HG03520 (cell line): ENCODE results near the gene SEPTIN7.

Experiments
- ATAC-seq: cut with Tn5 transposase; IDR thresholded peaks from one replicate; pipeline ENCODE4 v1.9.1; 2021; ENCODE audit warnings: mild to moderate bottlenecking, moderate library complexity; ENCODE audit not compliant: unreplicated experiment

The SEPTIN7 gene

DNA sequence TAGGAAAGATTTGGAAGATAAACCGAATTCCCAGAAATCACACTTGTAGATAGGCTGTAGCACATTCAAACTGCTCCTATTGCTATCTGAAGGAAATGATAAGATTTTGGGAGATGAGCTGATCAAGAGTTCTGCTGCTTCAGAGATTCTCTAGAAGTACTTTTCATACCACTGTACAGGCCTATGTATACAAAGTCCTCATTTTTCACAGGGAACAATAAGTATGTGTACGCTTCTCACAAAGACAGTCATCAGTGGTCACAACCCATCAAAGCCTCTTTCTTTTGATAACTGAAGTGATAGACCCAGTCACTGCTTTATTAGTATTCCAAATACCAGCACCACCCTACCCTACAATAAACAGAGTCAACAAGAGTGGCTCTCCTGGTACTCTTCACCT is 15.6 kb upstream of the SEPTIN7 start:
- ATAC-seq, result no peak

DNA sequence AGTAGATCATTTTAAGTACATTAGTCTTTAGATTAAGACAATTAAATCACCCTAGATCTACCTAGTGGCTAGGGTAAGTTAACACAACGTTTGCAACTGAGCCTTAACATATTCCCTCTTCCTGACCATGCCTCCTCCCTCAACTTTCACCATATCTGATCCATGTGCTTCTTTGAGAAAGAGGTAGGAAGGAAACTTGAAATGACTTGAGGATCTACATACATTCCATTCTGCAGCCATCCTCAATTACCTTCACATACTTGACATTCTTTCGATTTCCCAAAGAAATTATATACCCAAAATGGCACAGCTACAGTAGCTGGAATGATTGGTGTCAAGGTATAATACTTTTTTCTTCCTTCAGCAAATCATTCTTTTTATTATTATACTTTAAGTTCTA is 12.9 kb upstream of the SEPTIN7 start:
- ATAC-seq, result no peak

DNA sequence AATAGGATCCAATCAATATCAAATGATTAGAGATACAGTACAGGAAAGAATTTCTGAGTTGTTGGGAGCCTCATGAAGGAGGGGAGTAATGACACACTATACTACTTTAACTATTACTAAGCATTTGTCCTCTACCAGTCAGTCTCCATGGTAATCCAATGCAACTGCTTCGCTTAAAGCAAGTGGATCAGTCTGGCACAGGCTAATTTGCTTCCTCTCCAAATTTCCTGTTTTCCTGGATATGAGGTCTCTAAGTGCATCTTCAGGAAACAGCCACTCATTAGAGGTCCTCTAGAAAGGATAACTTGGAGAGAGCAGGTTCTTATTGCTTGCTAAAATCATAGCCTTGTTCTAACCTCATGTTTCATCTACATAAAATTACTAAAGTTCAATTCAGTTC is 8.4 kb upstream of the SEPTIN7 start:
- no peak for ATAC-seq

DNA sequence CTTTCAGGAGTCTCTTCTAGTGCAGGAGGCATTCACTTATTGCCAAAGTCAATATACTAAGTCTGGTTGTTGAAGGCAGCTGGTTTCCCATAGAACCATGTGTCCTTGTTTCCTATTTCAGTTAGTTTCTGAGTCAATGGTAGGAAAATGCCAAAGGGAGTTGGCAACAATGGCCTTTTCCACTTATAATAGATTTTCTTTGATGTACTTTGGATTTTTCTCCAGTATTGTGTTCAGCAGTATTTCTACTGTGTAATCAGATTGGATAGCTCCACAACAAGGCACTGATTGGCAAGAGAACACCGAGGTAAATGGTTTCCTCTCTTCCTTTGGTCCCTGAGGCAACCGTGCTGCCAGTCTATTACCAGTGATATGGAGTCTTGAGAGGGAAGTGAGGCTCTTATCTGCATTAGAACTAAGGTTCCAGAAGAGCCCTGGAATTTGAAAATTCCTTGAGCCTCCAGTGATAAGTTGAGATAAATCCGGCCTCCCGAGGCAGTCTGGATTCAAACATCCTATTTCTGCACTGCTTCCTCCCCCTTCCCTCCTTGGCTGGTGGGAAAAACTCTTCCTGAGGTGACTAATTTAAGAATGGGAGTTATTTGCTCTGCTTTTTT is 7.9 kb upstream of the SEPTIN7 start:
- ATAC-seq, result no peak

DNA sequence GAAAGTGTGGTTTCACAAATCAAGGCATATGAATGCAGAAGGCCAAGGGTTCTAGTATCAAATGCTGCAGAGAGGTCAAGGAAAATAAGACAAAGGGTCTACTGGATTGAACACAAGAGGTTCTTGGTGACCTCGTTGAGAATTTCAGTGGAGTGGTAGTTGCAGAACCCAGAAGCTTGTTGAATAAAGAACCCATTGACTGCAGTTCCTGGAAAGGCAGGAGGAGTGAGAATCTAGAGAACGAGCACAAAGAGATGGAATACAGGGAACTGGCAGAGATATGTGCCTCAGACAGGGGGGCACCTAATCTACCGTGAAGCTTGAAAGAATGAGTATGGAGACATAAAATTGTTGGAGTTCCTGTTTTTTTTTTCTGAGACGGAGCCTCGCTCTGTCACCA is 3.5 kb upstream of the SEPTIN7 start:
- ATAC-seq, result no peak

DNA sequence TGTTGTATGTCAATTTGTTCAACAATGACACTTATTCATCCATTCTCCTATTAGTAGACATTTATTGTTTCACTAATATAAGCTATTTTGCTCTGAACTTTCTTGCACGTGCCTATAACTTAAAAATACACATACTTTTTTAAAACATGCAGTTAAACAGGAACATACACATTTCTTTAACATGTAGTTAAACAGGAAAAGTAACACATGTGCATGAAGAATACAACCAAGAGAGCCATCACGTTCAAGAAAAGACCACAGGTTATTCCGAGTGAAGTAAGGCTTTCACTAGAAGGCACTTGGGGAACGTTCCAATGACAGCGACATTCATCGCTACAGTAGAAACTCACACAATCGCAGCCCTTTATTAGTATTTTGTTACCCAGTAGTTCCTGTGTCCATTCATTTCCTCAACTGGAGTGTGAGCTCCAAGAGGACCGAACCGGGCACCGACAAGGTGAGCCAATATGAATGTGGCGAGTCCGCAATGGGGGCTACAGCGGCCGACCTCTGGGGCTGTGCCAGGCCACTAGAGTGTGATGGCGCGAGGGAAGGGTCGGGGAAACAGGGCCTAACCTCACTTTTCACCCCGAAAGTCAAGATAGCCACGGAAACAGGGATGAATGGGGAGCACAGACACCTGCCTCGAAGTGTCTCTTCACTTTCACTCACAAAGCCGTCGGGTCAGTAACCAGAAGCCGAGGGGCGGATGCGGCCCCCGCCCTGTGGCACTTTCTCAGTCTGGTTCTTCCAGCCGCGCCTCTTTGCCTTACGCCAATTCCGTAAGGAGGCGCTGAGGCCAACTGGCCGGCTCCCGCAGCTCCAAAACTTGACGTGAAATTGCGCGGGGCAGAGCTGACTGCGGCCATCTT is 775 bp upstream of the SEPTIN7 start:
- peak; percentile 38 for ATAC-seq

DNA sequence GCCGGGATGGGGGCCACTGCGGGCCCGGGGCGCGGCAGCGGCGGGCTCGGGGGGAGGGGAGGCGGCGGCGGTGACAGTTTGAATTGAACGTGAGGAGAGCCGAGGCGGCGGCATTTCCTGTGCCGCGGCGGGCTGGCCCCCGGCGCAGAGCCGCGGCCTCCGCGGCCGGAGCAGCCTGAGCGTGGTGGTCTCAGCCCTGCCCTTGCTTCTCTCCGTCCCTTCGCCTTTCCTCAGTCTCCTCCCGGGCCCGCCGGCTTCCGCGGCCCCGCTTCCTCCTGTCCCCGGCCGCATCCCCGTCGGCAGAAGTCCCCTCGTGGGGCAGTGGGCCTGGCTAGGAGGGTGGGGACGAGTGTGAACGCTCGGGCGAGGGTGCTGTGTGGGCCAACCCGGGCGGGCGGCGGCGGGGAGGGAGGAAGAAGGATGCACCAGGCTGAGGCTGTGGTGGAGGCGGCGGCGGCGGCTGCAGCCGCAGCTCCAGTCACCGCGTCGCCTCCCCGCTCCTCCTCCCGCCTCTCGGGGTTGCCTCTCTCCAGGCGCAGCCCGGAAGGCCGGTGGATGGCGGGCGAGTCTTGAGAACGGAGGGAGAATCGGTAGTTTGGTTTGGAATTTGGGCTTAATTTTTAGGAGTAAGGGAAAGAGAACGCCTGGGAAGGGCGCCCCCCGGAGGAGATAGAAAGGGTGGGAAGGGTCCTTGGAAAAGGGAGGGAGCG is 690 bp downstream of the SEPTIN7 start:
- peak; percentile 25 for ATAC-seq

DNA sequence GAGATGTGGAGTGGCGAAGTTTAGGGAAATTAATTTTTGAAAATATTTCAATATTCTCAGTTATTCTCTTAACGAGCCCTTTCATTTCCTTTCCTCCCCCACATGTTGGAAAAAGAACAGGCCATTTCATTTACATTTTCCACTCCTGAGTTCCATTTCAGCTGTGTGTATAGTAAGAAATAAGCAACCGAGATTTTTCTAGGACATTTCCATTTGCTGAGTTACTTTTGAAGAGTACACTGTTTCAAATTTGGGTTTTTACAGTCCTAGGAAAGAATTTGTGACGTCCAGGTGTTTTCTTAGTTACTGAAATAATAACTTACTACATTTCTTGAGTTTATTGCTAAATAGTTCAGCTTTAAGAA is 1.2 kb downstream of the SEPTIN7 start:
- ATAC-seq, result no peak

DNA sequence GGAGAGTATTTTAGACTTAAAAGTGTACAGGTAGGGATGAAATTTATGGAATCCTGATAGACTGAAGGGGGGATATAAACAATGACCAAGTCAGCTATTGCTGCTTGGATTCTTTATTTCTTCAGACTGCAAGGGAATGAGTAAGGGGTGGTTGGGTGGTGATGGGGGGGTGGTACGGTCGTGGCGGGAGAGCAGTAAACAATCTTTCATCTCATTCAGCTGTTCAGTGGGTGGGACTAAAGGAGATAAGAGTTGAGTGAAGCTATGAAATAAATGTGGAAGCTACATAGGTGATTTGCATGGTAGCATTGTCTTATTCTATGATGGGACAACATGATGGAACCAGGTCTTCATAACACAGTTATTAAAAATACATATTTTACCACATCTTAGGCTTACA is 1.8 kb downstream of the SEPTIN7 start:
- ATAC-seq, result no peak

DNA sequence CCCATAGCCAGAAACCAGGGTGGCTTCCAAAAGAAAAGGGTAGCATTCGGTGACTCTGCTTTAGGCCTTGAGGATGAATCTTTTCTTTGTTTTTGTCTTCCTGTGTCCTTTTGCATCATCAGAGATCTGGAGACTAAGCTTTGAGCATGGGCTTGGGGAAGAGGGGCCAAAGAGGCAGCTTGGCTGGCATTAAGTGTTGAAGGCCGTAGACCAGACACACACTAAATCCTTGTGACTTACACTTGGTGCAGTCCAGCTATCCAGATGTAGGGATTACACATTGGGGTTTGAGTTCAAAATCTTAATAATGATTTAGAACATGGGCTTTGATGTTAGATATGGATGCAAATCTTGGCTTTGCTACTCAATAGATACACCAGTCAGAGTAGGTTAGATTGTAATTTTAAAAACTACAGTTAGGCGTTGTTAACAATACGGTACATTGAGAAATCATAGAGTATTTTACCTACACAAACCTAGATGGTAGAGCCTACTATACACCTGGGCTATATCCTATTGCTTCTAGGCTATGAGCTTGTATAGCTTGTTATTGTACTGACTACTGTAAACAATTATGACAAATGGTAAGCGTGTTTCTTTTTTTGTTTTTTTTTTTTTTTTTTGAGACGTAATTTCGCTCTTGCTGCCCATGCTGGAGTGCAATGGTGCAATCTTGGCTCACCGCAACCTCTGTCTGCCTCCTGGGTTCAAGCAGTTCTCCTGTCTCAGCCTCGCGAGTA is 3.5 kb downstream of the SEPTIN7 start:
- no peak for ATAC-seq

DNA sequence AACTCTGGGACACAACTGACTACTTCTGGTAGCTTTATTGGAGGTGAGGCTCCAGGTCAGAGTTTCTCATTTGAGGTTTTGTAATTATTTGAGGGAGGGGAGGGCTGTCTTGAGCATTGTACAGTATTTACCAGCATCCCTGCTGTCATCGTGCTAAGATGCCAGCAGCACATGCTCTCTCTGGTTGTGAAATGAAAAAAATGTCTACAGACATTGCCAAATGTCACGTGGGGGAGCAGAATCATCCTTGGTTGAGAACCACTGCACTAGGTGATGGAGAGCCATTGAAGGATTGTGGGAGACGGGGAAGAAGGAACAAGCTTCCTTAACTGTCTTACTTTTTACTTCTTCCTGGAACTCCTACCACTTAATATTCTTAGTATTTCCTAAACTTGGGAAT is 5.0 kb downstream of the SEPTIN7 start:
- no peak for ATAC-seq

DNA sequence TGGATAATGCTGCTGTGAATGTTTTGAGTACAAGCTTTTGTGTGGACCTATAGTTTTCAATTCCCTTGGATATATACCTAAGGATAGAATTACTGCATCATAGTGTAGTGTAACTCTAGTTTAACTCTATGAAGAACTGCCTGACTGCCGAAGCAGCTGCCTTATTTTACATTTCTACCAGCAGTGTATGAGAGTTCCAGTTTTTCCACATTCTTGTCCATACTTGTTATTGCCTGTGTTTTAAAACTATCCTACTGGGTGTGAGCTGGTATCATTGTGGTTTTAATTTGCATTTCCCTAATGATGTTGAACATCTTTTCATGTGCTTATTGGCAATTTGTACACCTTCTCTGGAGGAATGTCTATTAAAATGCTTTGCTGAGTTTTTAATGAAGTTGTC is 15.7 kb downstream of the SEPTIN7 start:
- ATAC-seq, result no peak

DNA sequence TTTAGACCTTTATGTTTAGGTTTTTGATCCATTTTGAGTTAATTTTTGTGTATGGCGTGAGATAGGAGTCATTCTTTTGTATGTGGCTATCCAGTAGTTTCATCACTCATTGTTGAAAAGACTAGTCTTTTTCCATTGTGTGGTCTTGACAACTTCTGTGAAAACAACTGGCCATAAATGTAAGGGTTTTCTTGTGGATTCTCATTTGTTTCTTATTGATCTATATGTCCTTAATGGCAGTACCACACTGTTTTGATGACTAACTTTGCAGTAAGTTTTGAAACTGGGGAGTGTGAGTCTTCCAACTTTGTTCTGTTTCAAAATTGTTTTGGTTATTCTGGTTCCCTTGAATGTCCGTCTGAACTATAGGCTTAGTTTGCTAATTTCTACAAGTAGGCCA is 16.3 kb downstream of the SEPTIN7 start:
- no peak for ATAC-seq

DNA sequence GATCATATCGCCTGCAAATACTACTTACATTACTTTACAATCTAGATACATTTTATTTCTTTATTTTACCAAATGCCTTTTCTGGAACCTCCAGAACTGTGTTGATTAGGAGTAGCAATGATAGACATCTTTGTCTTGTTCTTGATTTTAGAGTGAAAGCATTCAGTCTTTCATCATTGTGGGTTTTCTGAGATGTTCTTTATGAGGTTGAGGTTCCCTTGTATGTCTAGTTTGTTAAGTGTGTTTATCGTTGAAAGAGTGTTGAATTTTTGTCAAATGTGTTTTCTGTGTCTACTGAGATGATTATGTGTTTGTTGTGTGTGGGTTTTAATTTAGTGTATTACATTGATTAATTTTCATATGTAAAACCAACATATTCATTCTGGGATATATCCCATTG is 17.1 kb downstream of the SEPTIN7 start:
- ATAC-seq, result no peak

DNA sequence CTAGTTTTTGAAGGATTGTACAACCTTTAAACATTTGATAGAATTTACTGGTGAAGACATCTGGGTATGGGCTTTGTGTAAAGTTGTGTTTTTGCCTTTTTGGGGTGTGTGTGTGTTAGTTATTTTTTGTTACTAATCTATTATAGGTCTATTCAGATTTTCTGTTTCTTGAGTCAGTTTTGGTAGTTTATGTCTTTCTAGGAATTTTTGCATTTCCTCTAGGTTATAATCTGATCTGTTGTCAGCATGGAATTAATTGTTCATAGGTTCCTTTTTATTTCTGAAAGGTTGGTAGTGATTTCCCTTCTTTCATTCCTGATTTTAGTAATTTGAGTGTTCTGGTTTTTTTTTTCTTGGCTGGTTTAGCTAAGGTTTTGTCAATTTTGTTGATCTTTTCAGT is 17.7 kb downstream of the SEPTIN7 start:
- no peak for ATAC-seq

DNA sequence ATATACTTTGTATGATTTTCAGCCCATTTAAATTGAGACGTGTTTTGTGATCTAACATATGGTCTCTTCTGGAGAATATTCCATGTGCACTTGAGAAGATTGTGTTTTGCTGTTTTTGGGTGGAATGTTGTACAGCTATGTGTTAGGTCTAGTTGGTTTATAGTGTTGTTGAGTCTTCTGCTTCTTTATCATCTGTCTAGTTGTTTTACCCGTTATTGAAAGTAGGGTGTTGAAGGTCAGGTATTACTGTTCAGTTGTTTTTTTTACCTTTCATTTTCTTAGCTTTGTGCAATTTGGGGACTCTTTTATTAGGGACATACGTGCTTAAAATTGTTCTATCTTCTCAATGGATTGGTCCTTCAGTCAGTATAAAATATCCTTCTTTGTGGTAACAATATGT is 18.5 kb downstream of the SEPTIN7 start:
- ATAC-seq, result no peak

DNA sequence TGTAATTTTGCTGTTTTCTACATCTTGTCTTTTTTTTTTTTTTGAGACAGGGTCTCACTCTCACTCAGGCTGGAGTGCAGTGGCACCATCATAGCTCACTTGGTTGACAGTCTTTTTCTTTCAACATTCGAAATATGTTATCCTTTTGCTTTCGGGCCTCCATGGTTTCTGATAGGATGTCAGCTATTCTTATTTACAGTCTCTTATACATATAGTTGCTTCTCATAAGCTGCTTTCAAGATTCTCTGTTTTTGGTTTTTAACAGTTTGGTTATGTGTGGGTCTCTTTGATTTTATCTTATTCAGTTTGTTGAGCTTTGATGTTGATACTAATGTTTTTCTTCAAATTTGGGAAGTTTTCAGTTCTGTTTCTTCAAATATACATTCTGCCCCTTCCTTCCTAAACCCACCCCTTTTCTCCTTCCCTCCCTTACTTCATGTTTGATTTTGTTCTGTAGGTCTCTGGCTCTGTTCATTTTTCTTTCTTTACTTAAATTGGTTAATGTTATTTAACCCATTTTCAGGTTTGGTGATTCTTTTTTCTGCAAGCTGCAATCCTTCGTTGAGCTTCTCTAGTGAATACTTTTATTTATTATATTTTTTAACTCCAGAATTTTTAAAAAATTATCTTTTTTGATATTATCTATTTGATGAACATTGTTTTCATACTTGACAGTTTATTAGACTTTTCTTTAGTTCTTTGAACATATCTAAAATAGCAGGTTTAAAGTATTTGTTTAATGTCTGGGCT is 19.3 kb downstream of the SEPTIN7 start:
- ATAC-seq, result no peak

DNA sequence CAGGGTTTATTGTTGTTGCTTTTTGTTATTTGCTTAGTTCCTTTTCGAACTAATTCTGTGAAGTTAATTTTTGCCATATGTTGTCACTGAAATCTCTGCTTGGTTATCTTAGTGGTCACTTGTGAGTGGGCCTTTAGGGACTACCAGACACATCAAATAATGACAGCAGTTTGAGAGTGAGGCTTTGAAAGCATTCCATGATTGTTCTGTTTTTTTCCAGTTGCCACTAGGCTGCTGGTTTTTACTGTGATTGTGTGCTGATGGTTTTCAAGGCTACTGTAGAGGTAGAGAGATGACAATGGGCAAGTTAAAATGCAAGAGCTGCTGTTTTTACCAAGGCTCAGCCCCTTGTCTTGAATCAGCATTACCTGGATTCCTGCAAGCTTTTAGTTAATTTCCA is 20.0 kb downstream of the SEPTIN7 start:
- ATAC-seq, result no peak

DNA sequence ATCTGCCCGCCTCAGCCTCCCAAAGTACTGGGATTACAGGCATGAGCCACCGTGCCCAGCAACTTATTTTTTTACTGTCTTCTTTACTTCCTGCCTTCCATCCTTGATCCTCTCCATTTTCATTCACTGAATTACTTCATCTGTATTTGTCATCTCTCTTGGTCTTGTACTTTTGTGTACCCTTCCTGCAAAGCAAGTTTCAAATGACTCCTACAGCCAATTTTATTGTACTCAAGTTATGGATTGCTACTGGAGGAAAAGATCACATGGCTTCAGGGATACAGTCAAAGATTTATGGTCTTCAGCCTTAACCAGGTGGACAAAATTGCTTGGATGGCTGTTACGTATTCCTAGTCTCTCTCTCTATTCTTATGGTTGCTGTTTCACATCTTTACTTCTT is 22.6 kb downstream of the SEPTIN7 start:
- no peak for ATAC-seq

DNA sequence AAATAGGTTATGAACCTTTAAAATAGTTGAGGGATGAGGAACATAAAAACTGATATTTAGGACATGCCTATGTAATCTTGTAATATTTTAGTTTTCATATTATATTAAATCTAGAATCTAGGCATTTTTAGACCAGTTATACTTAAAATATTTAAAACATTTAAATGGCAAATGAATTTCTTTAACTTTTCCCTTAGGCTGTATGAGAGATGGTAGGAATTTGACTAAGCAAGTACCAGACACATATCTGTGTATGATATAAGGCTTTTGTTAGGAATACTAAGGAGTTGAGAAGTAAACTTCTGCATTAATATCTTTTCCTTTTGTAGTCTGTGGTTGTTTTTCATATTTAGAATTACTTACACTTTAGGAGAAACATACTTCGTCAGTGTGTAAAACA is 25.1 kb downstream of the SEPTIN7 start:
- no peak for ATAC-seq

DNA sequence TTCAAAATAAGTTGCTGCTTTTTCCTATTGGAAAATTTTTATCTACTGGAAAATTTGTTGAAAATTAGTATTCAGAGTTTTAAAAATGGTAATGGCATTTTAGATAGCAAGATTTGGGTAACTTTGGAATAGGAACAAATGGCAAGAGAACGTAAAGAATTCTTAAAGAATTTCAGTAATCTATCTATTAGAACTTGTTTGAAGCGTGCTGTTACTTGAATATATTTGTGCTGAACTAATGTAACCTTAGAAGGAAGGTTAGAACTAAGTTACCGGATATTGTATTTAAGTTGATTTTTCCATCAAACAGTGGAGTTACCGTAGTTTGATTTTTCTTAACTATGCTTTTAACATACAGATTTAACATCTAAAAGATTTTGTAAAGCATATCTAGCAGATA is 25.9 kb downstream of the SEPTIN7 start:
- no peak for ATAC-seq
